ENCODE results near the gene SNTN. TPM values are rescaled to one million over a fixed set of nuclear protein-coding genes. Genes with fewer than 3 reads are reported as not detected.

The SNTN gene
- total RNA-seq, 1 experiment from 2014 or later, result not detected

GRCh38 chr3:63705092-63705645 lies 52.7 kb downstream of the SNTN start:
- CTCF ChIA-PET, result interaction anchor here (1.0 kb wide), 1 partner anchor 340 kb away, joined by 3 read pairs; no protein-coding TSS in a partner anchor
- no TSS peak for BruUV-seq (replicated peaks)

GRCh38 chr3:63706321-63707085 lies 54.0 kb downstream of the SNTN start:
- H3K9me3 Mint-ChIP-seq (ENCODE audit: low read depth, unreplicated experiment), result no peaks in the 10 kb centered on the region
- no peaks in the 10 kb centered on the region for H3K27me3 Mint-ChIP-seq (ENCODE audit: unreplicated experiment)
- no peak overlapping the region for H3K27ac Mint-ChIP-seq (ENCODE audit: unreplicated experiment)
- DNase-seq, result no peak
- H3K4me3 Mint-ChIP-seq (ENCODE audit: low read depth, unreplicated experiment), result no peak overlapping the region
- TF ChIP-seq CTCF (IDR thresholded peaks at IDR 0.05; ENCODE audit: unreplicated experiment), result no peak
- H3K36me3 Mint-ChIP-seq (ENCODE audit: insufficient read depth, unreplicated experiment), result no peaks in the 10 kb centered on the region
- H3K4me1 Mint-ChIP-seq (ENCODE audit: low read depth, unreplicated experiment), result peaks cover 10% of the 10 kb centered on the region
- intact Hi-C loops (cut with micrococcal nuclease; ENCODE audit: unreplicated experiment), result no loop called here
- CTCF ChIA-PET, result no interaction called here
- no TSS peak for BruUV-seq (replicated peaks)

More at GRCh38 chr3:63705092-63705645, 52.7 kb downstream of the SNTN start:
- no peak for DNase-seq
- Mint-ChIP-seq H3K9me3 (ENCODE audit: low read depth, unreplicated experiment) (no peaks in the 10 kb centered on the region), H3K4me3 (ENCODE audit: low read depth, unreplicated experiment) (no peak overlapping the region), H3K4me1 (ENCODE audit: low read depth, unreplicated experiment) (peaks cover 10% of the 10 kb centered on the region), H3K27me3 (ENCODE audit: unreplicated experiment) (no peaks in the 10 kb centered on the region), H3K27ac (ENCODE audit: unreplicated experiment) (no peak overlapping the region), H3K36me3 (ENCODE audit: insufficient read depth, unreplicated experiment) (no peaks in the 10 kb centered on the region)
- TF ChIP-seq CTCF (IDR thresholded peaks at IDR 0.05; ENCODE audit: unreplicated experiment), result no peak
- intact Hi-C loops (cut with micrococcal nuclease; ENCODE audit: unreplicated experiment), result no loop called here

GRCh38 chr3:63707731-63708130 lies 55.3 kb downstream of the SNTN start:
- CTCF ChIA-PET, result no interaction called here
- no peak overlapping the region for H3K4me3 Mint-ChIP-seq (ENCODE audit: low read depth, unreplicated experiment)

GRCh38 chr3:63709576-63709975 lies 57.1 kb downstream of the SNTN start:
- DNase-seq, result no peak
- intact Hi-C loops (cut with micrococcal nuclease; ENCODE audit: unreplicated experiment), result no loop called here
- CTCF ChIA-PET, result interaction anchor here (0.6 kb wide), 1 partner anchor 814 kb away, joined by 4 read pairs; no protein-coding TSS in a partner anchor
- Mint-ChIP-seq H3K36me3 (ENCODE audit: insufficient read depth, unreplicated experiment) (no peaks in the 10 kb centered on the region), H3K4me3 (ENCODE audit: low read depth, unreplicated experiment) (no peak overlapping the region), H3K27me3 (ENCODE audit: unreplicated experiment) (no peaks in the 10 kb centered on the region), H3K27ac (ENCODE audit: unreplicated experiment) (no peak overlapping the region), H3K9me3 (ENCODE audit: low read depth, unreplicated experiment) (no peaks in the 10 kb centered on the region), H3K4me1 (ENCODE audit: low read depth, unreplicated experiment) (peaks cover 10% of the 10 kb centered on the region)
- BruUV-seq (replicated peaks), result no TSS peak
- no peak for TF ChIP-seq CTCF (IDR thresholded peaks at IDR 0.05; ENCODE audit: unreplicated experiment)

More at GRCh38 chr3:63707731-63708130, 55.3 kb downstream of the SNTN start:
- BruUV-seq (replicated peaks), result no TSS peak
- no peak overlapping the region for H3K27ac Mint-ChIP-seq (ENCODE audit: unreplicated experiment)
- TF ChIP-seq CTCF (IDR thresholded peaks at IDR 0.05; ENCODE audit: unreplicated experiment), result no peak
- no peaks in the 10 kb centered on the region for H3K27me3 Mint-ChIP-seq (ENCODE audit: unreplicated experiment)
- H3K36me3 Mint-ChIP-seq (ENCODE audit: insufficient read depth, unreplicated experiment), result no peaks in the 10 kb centered on the region
- no peaks in the 10 kb centered on the region for H3K9me3 Mint-ChIP-seq (ENCODE audit: low read depth, unreplicated experiment)
- peaks cover 10% of the 10 kb centered on the region for H3K4me1 Mint-ChIP-seq (ENCODE audit: low read depth, unreplicated experiment)
- intact Hi-C loops (cut with micrococcal nuclease; ENCODE audit: unreplicated experiment), result no loop called here
- DNase-seq, result no peak

Other genes with a start within 250 kb of the SNTN start
- not detected in 2 replicates for gene C3orf49, start 166.6 kb downstream of the SNTN start, total RNA-seq (2022)
- 70.7 and 77.7 TPM in 2 replicates for gene THOC7, start 211.1 kb downstream of the SNTN start, total RNA-seq (2022)
- 31.2 and 38.3 TPM in 2 replicates for gene ATXN7, start 211.2 kb downstream of the SNTN start, total RNA-seq (2022)